ENCODE measurements around the gene ZSCAN21.

The ZSCAN21 gene

DNA sequence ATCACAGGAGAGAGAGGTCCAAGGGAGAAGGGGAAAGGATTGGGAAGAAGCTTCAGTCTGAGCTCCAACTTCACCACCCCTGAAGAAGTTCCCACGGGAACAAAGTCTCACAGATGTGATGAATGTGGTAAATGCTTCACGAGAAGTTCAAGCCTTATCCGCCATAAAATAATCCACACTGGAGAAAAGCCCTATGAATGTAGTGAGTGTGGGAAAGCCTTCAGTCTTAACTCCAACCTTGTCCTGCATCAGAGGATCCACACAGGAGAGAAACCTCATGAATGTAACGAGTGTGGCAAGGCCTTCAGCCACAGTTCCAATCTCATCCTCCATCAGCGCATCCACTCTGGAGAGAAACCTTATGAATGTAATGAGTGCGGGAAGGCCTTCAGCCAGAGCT, 16.0 kb upstream of the ZSCAN21 start:
- H3K4me3 ChIP-seq (ENCODE audit: low read depth in 1 of 2, low read length in 2 of 2): no peak overlapping the region
- no peaks in the 10 kb centered on the region for H3K9me3 ChIP-seq (ENCODE audit: control insufficient read depth in 1 of 2, low read length in 2 of 2)
- no peak overlapping the region for H3K27ac ChIP-seq (ENCODE audit: low read length)
- no peaks in the 10 kb centered on the region for H3K27me3 ChIP-seq (ENCODE audit: low read depth, low read length)
- H3K4me1 ChIP-seq (ENCODE audit: control insufficient read depth in 1 of 2, insufficient read depth in 2 of 2, low read length in 2 of 2): peaks cover 0 to 6% of the 10 kb centered on the region in 2 donors
- H3K36me3 ChIP-seq (ENCODE audit: control insufficient read depth in 1 of 2, insufficient read depth in 2 of 2, low read length in 2 of 2): peaks cover 60 to 76% of the 10 kb centered on the region in 2 donors

DNA sequence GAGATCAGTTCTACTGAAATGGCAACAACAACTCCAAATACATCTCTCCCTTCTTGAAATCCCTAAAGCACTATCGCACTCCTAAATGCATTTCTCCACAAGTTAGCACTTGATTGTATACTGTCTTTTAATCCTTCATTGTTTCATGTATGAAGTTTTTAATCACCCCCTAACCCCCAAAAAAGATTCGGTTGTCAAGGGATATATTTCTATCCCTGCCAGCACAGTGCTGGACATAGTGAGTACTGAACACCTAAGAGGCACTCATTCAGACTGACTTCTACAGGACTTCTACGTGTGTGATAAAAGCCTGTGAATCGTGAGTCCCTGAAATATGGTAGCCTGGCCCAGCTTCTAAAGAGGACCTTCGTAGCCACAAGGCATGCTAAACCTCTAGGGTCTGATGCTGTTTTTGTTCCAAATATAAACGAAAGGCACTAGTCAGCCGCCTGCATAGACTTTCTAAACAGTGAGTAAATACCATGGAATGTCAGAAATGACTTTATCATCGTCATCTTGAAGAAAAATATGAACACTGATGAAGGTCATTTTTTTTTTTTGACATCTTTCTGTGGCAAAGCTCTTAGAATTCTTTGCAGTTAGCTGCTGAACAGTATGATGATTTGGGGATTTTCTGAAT, 14.6 kb upstream of the ZSCAN21 start:
- Histone ChIP-seq H3K27me3 (ENCODE audit: low read depth, low read length) (no peaks in the 10 kb centered on the region), H3K4me1 (ENCODE audit: control insufficient read depth in 1 of 2, insufficient read depth in 2 of 2, low read length in 2 of 2) (peaks cover 0 to 6% of the 10 kb centered on the region in 2 donors), H3K9me3 (ENCODE audit: control insufficient read depth in 1 of 2, low read length in 2 of 2) (no peaks in the 10 kb centered on the region), H3K27ac (ENCODE audit: low read length) (no peak overlapping the region), H3K36me3 (ENCODE audit: control insufficient read depth in 1 of 2, insufficient read depth in 2 of 2, low read length in 2 of 2) (peaks cover 53 to 69% of the 10 kb centered on the region in 2 donors), H3K4me3 (ENCODE audit: low read depth in 1 of 2, low read length in 2 of 2) (no peak overlapping the region)

DNA sequence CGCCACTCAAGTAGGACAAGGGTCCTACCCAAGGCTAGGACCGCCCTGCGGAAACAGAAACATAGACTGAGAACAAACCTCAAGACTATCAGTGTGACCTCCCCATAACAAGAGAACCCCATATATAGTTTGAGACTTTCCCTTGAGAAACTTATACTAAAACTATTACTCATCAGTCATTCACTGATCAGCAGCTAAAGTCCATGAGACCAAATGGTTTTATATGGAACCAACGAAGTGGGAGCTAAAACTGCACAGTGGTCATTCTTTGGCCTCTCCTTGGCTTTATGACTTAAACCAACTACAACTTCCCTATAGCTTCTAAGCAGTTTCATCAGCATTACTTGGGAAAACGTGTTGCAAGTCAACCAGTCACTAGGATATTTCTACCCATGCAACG, 13.7 kb upstream of the ZSCAN21 start:
- no peak overlapping the region for H3K4me3 ChIP-seq (ENCODE audit: low read depth in 1 of 2, low read length in 2 of 2)
- H3K27me3 ChIP-seq (ENCODE audit: low read depth, low read length): no peaks in the 10 kb centered on the region
- H3K27ac ChIP-seq (ENCODE audit: low read length): no peak overlapping the region
- H3K4me1 ChIP-seq (ENCODE audit: control insufficient read depth in 1 of 2, insufficient read depth in 2 of 2, low read length in 2 of 2): peaks cover 0 to 6% of the 10 kb centered on the region in 2 donors
- peaks cover 45 to 60% of the 10 kb centered on the region in 2 donors for H3K36me3 ChIP-seq (ENCODE audit: control insufficient read depth in 1 of 2, insufficient read depth in 2 of 2, low read length in 2 of 2)
- H3K9me3 ChIP-seq (ENCODE audit: control insufficient read depth in 1 of 2, low read length in 2 of 2): no peaks in the 10 kb centered on the region

DNA sequence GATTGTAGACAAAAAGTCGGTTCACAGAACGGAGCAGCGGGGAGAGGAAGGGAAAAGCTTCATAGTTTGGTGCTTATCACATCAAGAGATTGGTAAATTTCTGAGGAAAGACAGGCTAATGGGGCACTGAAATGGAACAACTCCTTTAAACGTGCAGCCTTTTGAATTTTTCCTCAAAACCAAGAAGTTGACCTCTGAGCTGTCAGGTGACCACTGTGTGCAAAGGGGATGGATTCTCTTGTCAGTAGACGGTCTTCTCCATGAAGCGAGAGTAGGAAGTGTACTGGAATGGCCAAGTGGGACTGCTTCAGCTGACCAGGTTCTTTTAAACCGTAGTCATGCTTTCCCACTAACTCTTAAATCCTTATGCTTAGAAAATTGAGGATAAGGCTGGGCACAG, 11.2 kb upstream of the ZSCAN21 start:
- H3K27ac ChIP-seq (ENCODE audit: low read length): no peak overlapping the region
- H3K9me3 ChIP-seq (ENCODE audit: control insufficient read depth in 1 of 2, low read length in 2 of 2): no peaks in the 10 kb centered on the region
- H3K4me3 ChIP-seq (ENCODE audit: low read depth in 1 of 2, low read length in 2 of 2): no peak overlapping the region
- H3K4me1 ChIP-seq (ENCODE audit: control insufficient read depth in 1 of 2, insufficient read depth in 2 of 2, low read length in 2 of 2): peaks cover 0 to 6% of the 10 kb centered on the region in 2 donors
- H3K27me3 ChIP-seq (ENCODE audit: low read depth, low read length): no peaks in the 10 kb centered on the region
- peaks cover 30 to 40% of the 10 kb centered on the region in 2 donors for H3K36me3 ChIP-seq (ENCODE audit: control insufficient read depth in 1 of 2, insufficient read depth in 2 of 2, low read length in 2 of 2)

DNA sequence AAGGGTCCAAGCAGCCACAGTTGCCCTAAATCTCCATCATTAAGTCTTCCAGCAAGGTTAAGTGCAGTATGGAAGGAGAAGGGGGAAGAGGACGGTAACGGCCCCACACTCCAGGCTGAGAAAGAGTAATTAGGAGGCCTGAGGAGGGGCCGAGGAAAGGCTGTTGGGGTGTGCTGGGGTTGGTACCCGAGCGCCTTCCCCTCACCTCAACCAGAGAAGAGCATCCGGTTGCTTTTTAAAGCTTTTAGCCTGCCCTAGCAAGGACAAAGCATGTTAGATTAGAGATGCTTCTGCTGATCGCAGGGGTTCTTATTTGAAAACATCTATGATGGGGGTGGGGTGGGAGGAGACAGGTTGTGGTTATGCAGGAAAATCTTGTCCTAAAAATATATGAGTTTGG, 9.0 kb upstream of the ZSCAN21 start:
- no peaks in the 10 kb centered on the region for H3K27me3 ChIP-seq (ENCODE audit: low read depth, low read length)
- H3K4me1 ChIP-seq (ENCODE audit: control insufficient read depth in 1 of 2, insufficient read depth in 2 of 2, low read length in 2 of 2): peaks cover 0 to 6% of the 10 kb centered on the region in 2 donors

DNA sequence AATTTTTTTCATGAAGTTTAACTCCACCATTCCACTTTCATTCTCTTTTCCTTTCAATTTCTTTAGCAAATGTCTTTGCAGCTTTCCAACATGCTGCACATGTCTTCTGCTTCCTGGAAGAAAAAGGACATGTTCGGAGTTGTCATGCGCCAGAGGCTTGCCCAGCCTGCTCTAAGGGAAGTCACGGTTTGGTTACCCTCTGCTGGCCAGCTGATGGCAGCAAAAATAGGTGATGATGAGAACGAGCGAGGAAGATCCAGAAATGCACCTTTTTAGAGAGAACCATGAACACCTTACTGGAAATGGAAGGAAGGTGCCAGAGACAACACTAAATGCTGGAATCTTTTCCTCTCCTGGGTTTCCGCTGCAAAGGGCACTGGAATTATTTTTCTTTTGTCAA, 4.9 kb upstream of the ZSCAN21 start:
- Histone ChIP-seq H3K36me3 (ENCODE audit: control insufficient read depth in 1 of 2, insufficient read depth in 2 of 2, low read length in 2 of 2) (no peaks in the 10 kb centered on the region), H3K27ac (ENCODE audit: low read length) (no peak overlapping the region), H3K9me3 (ENCODE audit: control insufficient read depth in 1 of 2, low read length in 2 of 2) (no peaks in the 10 kb centered on the region), H3K4me1 (ENCODE audit: control insufficient read depth in 1 of 2, insufficient read depth in 2 of 2, low read length in 2 of 2) (peaks cover 0 to 5% of the 10 kb centered on the region in 2 donors), H3K27me3 (ENCODE audit: low read depth, low read length) (no peaks in the 10 kb centered on the region), H3K4me3 (ENCODE audit: low read depth in 1 of 2, low read length in 2 of 2) (no peak overlapping the region)

More for the DNA sequence above, 9.0 kb upstream of the ZSCAN21 start:
- Histone ChIP-seq H3K36me3 (ENCODE audit: control insufficient read depth in 1 of 2, insufficient read depth in 2 of 2, low read length in 2 of 2) (peaks cover 7 to 18% of the 10 kb centered on the region in 2 donors), H3K9me3 (ENCODE audit: control insufficient read depth in 1 of 2, low read length in 2 of 2) (no peaks in the 10 kb centered on the region), H3K4me3 (ENCODE audit: low read depth in 1 of 2, low read length in 2 of 2) (no peak overlapping the region), H3K27ac (ENCODE audit: low read length) (no peak overlapping the region)

DNA sequence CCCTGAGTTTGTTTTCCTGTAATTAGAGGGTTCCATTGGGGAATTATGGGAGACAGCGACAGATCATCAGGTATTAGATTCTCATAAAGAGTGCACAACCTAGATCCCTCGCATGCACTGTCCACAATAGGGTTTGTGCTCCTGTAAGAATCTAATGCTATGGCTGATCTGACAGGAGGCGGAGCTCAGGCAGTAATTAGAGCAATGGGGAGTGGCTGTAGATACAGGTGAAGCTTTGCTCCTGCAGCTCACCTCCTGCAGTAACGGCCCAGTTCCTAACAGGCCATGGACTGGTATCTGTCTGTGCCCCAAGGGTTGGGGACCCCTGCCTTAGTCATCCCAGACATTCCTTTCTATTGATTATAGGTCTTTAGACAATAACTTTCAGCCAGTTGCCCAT, 894 bp upstream of the ZSCAN21 start:
- peak overlapping the region; percentile 84 to 97 for H3K4me3 ChIP-seq (ENCODE audit: low read depth in 1 of 2, low read length in 2 of 2)
- H3K36me3 ChIP-seq (ENCODE audit: control insufficient read depth in 1 of 2, insufficient read depth in 2 of 2, low read length in 2 of 2): no peaks in the 10 kb centered on the region
- no peaks in the 10 kb centered on the region for H3K27me3 ChIP-seq (ENCODE audit: low read depth, low read length)
- no peak overlapping the region for H3K27ac ChIP-seq (ENCODE audit: low read length)
- no peaks in the 10 kb centered on the region for H3K9me3 ChIP-seq (ENCODE audit: control insufficient read depth in 1 of 2, low read length in 2 of 2)
- H3K4me1 ChIP-seq (ENCODE audit: control insufficient read depth in 1 of 2, insufficient read depth in 2 of 2, low read length in 2 of 2): peaks cover 10 to 15% of the 10 kb centered on the region in 2 donors

DNA sequence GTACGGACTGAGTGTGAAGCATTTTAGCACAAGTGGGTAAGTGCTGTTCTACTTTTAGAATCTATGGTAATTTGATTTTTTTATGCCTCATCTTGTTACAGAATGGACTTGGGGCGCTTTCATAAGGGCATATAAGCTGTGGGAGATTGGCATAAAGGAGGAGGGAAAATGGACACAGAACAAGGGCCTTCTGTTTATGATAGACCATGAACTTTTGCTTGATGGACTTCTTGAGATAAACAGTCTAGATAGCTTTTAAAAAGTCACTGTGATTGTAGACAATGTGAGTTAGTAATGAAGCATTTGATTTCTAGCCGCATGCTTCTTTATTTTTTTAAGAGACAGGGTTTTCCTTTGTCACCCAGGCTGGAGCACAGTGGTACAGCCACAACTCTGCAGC, 2.0 kb downstream of the ZSCAN21 start:
- Histone ChIP-seq H3K4me1 (ENCODE audit: control insufficient read depth in 1 of 2, insufficient read depth in 2 of 2, low read length in 2 of 2) (peaks cover 10 to 17% of the 10 kb centered on the region in 2 donors), H3K27ac (ENCODE audit: low read length) (no peak overlapping the region), H3K27me3 (ENCODE audit: low read depth, low read length) (no peaks in the 10 kb centered on the region), H3K4me3 (ENCODE audit: low read depth in 1 of 2, low read length in 2 of 2) (no peak overlapping the region), H3K36me3 (ENCODE audit: control insufficient read depth in 1 of 2, insufficient read depth in 2 of 2, low read length in 2 of 2) (peaks cover 0 to 3% of the 10 kb centered on the region in 2 donors), H3K9me3 (ENCODE audit: control insufficient read depth in 1 of 2, low read length in 2 of 2) (no peaks in the 10 kb centered on the region)

DNA sequence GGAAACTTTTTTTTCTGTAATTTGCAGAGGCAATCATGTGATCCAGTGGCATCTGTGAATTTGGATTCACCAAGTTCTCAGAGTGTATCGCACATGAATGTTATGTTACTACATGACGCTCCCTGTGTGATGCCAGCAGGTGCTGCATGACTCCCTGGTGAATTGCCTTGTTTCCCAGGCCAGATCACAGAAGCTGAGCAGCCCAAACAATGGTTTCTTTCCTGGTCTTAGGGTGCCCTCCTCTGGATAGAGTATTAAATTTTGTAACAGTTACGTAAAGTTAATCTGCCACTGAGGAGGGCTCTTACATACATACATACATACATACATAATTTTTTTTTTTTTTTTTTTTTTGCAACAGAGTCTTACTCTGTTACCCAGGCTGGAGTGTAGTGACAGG, 3.6 kb downstream of the ZSCAN21 start:
- no peak overlapping the region for H3K4me3 ChIP-seq (ENCODE audit: low read depth in 1 of 2, low read length in 2 of 2)
- H3K4me1 ChIP-seq (ENCODE audit: control insufficient read depth in 1 of 2, insufficient read depth in 2 of 2, low read length in 2 of 2): peaks cover 10 to 17% of the 10 kb centered on the region in 2 donors
- no peak overlapping the region for H3K27ac ChIP-seq (ENCODE audit: low read length)
- no peaks in the 10 kb centered on the region for H3K27me3 ChIP-seq (ENCODE audit: low read depth, low read length)
- peaks cover 7 to 19% of the 10 kb centered on the region in 2 donors for H3K36me3 ChIP-seq (ENCODE audit: control insufficient read depth in 1 of 2, insufficient read depth in 2 of 2, low read length in 2 of 2)
- H3K9me3 ChIP-seq (ENCODE audit: control insufficient read depth in 1 of 2, low read length in 2 of 2): no peaks in the 10 kb centered on the region

DNA sequence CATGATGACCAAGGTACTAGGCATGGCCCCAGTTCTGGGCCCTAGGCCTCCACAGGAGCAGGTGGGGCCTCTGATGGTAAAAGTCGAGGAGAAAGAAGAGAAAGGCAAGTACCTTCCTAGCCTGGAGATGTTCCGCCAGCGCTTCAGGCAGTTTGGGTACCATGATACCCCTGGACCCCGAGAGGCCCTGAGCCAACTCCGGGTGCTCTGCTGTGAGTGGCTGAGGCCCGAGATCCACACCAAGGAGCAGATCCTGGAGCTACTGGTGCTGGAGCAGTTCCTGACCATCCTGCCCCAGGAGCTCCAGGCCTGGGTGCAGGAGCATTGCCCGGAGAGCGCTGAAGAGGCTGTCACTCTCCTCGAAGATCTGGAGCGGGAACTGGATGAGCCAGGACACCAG, 7.4 kb downstream of the ZSCAN21 start:
- H3K27ac ChIP-seq (ENCODE audit: low read length): no peak overlapping the region
- H3K4me1 ChIP-seq (ENCODE audit: control insufficient read depth in 1 of 2, insufficient read depth in 2 of 2, low read length in 2 of 2): peaks cover 0 to 5% of the 10 kb centered on the region in 2 donors
- H3K9me3 ChIP-seq (ENCODE audit: control insufficient read depth in 1 of 2, low read length in 2 of 2): no peaks in the 10 kb centered on the region
- H3K36me3 ChIP-seq (ENCODE audit: control insufficient read depth in 1 of 2, insufficient read depth in 2 of 2, low read length in 2 of 2): peaks cover 18 to 49% of the 10 kb centered on the region in 2 donors
- H3K27me3 ChIP-seq (ENCODE audit: low read depth, low read length): no peaks in the 10 kb centered on the region
- H3K4me3 ChIP-seq (ENCODE audit: low read depth in 1 of 2, low read length in 2 of 2): no peak overlapping the region

DNA sequence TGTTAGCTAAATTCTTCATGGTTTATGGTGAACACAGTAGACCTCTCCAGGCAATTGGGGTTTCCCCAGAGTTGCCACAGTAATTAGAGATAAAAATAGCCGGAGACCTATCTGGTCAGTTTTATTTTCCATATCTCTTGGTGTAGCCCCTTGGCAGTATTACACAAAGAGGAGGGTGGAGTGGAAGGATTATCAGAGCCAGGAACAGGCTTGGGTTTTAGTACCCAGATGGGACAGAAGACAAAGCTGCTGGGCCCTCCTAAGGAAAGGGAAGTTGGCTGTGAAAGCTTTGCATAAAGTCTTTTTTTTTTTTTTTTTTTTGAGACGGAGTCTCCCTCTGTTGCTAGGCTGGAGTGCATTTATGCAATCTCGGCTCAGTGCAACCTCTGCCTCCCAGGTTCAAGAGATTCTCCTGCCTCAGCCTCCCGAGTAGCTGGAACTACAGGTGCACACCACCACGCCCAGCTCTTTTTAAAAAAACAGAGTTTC, 9.7 kb downstream of the ZSCAN21 start:
- Histone ChIP-seq H3K4me3 (ENCODE audit: low read depth in 1 of 2, low read length in 2 of 2) (no peak overlapping the region), H3K36me3 (ENCODE audit: control insufficient read depth in 1 of 2, insufficient read depth in 2 of 2, low read length in 2 of 2) (peaks cover 26 to 57% of the 10 kb centered on the region in 2 donors), H3K27me3 (ENCODE audit: low read depth, low read length) (no peaks in the 10 kb centered on the region), H3K9me3 (ENCODE audit: control insufficient read depth in 1 of 2, low read length in 2 of 2) (no peaks in the 10 kb centered on the region), H3K4me1 (ENCODE audit: control insufficient read depth in 1 of 2, insufficient read depth in 2 of 2, low read length in 2 of 2) (no peaks in the 10 kb centered on the region), H3K27ac (ENCODE audit: low read length) (no peak overlapping the region)

Measured in muscle layer of duodenum (tissue), 2 donors.